Medulla oblongata (tissue), 1 donor: ENCODE results near the gene ARHGEF1.
"Not testable (repeated sequence)": the region's sequence is repeated elsewhere in the genome, so short reads cannot be mapped to it uniquely, and the experiment has no call there.

Experiments used
- DNase-seq: peaks from one replicate; pipeline ENCODE4 v3.0.0-alpha.2; 2015; ENCODE audit errors: extremely low spot score

Gene ARHGEF1

DNA sequence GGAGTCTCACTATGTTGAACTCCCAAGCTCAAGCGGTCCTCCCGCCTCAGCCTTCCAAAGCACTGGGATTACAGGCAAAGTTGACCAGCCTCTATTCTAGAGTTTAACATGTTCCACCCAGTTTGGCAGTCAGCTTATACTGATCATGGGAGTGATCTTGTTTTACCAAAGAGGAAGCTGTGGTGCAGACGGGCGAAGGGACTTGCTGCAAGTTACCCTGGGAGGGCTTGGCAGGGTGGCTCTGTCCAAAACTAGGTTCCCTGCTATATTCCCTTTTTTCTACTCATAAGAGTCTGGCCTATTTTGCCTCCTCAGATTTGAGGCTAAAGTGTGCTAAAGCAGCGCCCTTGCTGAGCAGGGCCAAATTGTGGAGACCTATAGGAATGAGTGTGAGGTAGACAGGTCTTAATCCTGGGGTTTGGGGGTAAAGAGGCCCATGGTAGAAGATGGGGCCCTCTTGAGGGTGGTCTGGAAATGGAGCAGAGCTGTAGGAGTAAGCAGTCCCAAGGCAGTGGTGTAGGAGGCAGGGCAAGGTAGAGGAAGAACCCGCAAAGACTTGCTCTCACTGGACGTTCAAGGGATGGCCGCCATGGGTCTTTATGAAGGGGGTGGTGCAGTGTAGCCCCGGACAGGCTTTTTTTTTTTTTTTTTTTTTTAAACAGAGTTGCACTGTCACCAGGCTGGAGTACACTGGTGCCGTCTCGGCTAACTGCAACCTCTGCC, 19.6 kb upstream of the ARHGEF1 start:
- peak; percentile 38 for DNase-seq

DNA sequence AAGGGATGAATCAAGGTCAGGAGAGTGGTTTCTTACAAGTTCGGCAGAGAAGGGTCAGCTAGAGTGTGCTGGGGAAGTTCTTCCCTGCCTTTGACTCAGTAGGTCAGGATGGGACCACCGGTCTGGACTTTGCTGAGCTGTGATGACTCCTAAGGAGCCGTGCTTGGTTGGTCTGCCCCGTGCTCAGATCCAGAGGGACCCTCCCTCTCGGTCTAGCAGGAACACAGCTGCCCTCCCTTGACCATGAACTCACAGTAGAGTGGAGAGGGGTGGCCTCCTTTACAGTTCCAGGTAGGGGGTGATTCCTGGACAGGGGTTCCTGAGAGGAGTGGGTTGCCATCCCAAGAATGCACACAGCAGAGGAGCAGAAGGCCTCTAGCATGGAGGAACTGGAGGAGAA, 18.6 kb upstream of the ARHGEF1 start:
- DNase-seq, result no peak

DNA sequence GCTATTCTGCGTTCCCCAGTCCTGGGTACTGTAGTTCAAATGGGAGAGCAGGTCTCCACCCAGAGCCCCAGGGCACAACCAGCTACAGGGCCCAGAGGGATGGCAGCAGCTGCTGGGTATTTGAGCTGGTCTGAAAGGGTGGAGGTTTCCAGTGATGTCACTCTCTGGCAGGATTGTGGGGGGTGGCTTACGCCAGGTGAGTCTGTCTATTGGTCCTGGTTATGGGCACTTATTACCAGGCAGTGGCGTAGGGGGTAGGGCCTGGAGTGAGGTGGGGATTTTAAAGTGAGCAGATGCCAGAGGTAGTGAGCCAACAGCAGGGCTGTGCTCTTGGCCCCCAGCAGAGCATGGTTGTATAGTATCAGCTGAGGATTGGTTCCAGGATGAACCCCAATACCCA, 16.7 kb upstream of the ARHGEF1 start:
- no peak for DNase-seq

DNA sequence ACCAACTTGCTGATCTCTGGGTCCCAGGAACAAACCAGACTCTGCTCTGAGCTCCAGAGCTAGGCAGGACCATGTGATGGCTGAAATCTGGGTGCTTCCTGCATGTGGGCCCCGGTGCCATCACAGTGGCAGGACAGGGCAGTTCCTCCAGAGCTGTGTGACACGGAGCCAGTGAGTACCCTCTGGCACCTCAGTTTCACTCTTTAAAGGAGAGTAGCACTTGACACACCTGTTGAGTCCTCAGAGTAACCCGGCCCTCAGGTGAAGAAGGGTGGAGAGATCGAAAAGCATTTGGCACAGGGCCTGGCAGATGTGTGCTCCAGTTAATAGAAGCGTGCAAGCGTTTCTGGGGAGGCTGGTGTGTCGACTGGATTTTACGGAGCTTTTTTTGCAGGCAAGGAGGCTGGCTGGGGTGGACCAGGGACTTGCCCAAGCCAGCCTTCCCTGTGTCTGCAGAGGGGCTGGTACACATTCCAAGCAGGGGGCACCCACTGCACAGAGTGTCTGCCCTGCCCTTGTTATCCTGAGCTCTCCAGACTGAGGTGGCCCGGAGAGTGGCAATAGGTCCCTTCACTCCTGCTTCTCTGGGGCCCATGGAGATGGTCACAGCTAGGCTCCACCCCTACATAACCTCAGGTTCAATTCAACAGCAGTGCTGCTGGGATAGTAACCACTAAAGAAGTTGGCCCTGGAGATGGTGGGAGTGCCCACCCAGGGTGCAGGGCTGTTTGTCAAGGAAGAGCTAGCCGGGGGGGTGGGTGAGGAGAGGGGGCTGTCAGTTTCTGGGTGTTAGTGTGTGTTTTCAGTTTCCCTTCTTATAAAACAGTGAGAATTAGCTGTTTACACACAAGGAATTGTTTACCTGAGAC, 14.6 kb upstream of the ARHGEF1 start:
- no peak for DNase-seq

DNA sequence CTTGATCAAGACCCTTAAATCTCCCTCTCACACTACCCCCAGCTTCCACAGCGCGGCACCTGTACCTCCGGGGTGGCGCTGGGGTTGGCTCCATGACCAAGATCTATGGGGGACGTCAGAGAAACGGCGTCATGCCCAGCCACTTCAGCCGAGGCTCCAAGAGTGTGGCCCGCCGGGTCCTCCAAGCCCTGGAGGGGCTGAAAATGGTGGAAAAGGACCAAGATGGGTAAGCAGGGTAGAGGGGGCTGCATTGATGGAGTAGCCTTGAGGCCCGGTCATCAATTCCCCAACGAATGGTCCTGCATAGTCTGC, 14.0 kb upstream of the ARHGEF1 start:
- DNase-seq, result no peak

DNA sequence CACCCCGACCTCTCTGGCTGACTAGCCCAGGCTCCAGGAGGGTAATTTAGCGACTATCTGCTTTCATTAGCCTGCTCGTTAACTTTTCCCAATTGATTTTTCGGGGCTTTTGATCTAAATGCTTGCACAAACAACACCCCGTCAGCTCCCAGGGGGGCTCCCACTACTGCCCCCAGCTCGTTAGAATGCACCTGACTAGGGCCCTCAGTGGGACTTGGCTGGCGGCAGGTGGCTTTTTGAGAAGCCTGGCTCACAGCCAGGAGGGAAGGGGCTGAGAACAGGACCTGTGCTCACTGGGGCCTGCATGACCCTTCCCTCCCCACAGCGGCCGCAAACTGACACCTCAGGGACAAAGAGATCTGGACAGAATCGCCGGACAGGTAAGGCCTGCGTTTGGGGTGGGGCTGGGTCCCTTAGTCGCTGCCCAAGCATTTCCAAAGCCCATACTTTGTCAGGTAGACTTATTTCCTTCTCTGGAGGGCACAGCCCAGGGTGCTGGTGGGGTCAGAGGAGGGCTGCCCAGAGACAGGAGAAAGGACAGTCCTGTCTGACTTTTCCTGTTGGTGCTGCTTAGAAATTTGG, 13.5 kb upstream of the ARHGEF1 start:
- no peak for DNase-seq

DNA sequence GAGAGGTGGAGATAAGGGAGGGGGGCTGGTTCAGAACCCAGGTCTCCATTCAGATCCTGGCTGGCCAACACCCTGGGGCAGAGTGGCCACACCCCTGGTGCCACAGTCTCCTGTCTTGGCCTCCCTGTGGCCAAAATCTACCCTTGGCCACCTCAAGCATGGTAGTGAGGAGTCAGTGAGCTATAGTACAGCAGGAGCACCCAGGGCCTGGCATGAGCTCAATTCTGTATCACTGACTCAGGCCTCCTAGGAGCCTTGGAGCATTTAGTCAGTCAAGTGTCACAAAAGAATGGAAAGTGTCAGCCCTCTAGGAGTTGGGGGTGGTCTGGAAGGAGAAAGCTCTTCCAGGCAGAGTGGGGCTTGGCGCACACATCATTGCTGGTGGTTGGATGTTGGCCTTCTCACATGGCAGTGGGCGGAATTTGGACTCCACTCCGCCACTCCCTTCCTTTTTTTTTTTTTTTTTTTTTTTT, 12.5 kb upstream of the ARHGEF1 start:
- no peak for DNase-seq

DNA sequence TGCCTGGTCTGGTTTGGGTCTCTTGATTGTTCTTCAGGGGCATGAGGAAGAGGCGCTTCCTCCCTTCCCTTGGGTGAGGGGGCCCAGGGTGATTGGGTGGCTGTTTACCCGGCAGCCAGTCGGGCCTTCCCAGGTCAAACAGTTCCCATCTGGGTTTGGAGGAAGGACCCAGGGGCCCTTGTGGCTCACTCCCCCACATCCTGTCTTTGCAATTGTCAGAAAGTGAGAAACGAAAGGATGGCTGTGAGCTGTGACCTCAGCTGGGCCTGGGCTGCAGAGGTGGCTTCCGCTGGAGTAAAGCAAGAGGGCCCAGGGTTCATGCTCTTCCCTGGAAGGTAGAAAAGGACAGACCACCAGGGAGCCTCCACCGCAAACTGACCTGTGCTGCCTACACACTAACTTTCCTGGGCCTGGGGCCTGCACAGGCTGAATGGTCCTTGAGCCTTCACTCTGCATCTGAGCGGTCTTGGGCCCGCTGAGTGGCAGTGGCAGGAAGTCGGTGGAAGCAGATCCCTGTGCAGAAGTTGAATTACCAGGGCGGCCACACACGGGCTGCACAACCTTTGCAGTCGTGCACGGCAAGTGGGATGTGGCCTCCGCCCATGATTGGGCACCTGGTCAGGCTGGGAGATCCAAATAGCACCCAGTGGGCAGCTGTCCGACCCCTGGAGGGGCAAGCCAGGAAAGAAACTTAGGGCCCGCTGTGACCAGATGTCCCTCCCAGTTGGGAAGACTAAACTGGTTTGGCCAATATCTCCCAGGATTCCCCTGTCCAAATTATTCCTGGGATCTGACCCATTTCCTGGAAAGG, 11.2 kb upstream of the ARHGEF1 start:
- DNase-seq, result peak; percentile 54

DNA sequence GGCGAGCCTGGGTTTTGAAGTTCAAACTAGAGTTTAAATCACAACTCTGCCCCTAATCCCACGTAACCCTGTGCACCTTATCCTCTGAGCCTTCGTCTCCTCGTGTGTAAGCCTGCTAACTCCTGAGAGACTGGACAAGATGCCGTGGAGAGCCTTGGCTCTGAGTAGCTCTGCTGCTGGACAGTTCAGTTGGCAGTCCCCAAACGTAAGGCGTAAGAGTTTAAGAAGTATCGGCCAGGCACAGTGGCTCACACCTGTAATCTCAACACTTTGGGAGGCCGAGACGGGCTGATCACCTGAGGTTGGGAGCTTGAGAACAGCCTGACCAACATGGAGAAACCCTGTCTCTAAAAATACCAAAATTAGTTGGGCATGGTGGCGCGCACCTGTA, 10.6 kb upstream of the ARHGEF1 start:
- DNase-seq, result no peak

DNA sequence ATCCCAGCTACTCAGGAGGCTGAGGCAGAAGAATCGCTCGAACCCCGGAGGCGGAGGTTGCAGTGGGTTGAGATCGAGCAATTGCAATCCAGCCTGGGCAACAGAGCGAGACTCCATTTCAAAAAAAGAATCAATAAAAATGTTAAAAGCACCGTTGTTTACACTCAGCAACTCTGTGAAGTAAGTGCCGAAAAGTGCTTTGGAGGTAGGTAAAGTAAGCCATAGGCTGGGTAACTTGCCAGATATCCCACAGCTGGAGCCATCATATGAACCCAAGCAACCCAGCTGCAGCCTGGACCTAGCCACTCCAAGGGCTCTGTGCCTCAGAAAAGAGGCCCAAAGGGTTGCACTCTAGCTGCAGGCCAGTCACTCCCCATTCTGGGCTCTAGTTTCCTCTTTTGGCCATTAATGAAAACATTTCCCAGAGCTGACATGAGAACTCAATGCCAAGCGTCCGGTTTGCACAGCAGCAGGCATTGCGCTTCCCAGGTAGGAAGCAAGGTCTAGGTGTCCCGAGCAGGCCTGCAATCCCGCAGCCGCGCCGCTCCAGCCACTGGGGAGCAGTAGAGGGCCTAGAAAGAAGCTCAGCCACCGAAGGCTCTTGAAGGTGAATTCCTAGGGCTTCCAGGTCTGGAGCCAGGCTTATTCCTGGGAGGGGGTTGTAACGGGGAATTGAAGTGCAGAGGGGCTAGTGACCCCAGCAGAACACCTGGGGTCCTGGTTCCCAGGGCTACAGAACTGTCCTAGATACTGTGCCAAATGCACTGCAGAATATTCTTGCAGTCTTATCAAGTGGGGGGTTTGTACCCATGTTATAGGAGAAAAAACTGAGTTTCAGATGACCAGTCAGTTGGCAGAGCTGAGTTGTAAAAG, 10.0 kb upstream of the ARHGEF1 start:
- DNase-seq, result no peak

DNA sequence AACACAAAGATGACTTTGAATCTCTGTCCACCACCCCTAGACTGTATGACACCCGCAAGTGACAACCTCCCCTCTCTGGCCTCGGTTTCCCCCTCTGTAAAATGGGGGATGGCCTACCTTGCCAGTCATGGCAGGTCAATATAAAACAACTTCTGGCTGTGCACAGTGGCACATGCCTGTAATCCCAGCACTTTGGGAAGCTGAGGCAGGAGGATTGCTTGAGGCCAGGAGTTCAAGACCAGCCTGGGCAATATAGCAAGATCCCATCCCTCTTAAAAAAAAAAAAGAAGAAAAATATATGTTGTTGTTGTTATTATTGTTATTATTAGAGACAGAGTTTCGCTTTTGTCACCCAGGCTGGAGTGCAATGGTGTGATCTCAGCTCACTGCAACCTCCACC, 7.0 kb upstream of the ARHGEF1 start:
- not testable (repeated sequence) for DNase-seq

DNA sequence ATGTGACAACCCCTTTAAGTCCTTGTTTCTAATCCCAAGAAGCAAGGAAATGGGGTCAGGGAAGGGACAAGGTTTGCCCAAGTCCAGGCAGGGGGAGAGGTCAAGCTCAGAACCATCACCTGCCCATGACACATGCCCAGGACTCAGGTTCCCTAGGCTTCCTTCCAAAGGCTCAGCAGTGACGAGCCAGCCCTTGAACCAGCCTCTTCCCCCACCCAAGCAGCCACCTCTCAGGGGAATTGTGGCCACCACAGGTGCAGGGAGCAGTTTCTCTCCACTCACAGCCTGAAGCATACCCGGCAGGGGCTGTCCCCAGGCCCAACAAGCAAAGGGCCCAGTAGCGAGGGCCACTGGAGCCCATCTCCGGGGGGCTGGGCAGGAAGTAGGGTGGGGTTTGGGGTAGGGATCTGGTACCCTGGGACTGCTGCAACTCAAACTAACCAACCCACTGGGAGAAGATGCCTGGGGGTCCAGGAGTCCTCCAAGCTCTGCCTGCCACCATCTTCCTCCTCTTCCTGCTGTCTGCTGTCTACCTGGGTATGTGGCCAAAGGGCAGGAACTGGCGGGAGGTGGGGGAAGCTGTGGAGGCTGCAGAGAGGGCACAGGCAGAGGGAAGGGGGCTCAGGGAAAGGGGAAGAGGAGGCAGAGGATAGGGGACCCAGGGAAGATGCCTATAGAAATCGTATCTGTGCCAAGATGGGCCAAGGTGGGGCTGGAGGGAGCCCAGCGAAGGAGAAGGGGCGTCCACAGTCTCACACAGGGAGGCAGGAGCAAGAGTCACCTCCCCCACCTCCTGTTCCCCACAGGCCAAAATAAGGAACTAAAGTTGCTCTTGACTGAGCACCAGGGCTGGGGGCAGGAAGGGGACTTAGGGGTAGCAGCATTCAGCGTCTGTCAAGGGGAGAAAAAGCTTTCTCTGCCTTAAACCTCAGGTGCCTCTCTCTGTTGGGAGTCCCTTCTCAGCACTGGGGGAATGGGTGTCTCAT, 5.8 kb upstream of the ARHGEF1 start, which contains the start of gene CD79A:
Gene CD79A, plus strand, starts transcription at position 433 of the 986 bp plus-strand sequence. Its CDS starts 26 bp downstream, at position 459.
- DNase-seq, result no peak

DNA sequence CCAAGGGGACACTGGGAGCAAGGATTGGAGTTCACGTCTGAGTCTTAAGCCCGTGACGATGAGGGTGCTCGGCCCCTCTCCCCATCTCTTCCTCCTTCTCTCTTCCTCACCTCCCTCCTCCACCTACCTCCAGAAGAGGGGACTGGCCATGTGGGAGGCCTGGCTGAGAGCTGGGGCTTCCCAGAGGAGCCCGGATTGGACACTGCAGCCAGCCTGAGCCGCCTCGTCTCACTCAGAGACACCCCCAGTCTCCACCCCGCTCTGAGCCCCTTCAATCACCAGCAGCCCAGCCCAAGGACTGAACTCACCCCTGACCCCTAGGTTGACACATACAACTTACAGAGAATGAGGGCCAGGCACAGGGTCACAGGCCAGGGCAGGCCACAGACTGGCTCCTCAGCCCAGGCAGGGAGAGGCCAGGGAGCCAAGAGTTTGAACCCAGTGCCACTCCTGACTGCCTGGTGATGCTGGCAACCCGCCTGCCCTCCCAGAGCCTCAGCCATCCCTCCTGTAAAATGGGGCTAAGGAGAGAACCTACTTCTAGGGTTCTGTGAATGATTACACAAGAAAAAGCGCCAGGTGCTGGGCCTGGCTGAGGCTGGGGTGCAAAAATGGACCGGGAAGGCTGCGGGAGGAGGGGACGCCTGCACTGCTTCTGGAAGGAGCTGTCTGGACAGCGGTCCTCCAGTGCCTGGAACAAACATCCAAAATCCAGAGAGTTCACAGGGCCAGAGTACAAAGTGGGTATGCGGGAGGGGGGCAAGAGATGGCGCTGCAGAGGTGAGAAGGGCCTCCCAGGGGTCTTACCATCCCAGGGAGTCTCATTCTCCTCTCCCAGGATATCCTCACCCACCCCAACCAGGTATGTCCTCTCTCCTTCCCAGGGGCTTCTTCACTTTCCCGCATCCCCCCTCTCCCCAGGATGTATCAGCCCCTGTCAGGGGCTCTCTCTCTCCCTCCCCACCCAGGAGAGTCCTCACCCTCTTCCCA, 4.8 kb upstream of the ARHGEF1 start:
- DNase-seq, result no peak

DNA sequence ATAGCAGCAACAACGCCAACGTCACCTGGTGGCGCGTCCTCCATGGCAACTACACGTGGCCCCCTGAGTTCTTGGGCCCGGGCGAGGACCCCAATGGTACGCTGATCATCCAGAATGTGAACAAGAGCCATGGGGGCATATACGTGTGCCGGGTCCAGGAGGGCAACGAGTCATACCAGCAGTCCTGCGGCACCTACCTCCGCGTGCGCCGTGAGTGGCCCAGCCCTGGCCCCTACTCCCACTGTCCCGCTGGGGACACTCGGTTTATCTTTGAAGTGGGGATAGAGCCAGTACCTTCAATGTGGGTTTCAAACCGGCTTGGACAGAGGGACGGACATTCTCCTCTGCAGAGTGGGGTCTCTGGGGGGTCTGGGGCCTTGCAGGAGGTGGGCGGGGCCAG, 3.9 kb upstream of the ARHGEF1 start:
- DNase-seq, result no peak

DNA sequence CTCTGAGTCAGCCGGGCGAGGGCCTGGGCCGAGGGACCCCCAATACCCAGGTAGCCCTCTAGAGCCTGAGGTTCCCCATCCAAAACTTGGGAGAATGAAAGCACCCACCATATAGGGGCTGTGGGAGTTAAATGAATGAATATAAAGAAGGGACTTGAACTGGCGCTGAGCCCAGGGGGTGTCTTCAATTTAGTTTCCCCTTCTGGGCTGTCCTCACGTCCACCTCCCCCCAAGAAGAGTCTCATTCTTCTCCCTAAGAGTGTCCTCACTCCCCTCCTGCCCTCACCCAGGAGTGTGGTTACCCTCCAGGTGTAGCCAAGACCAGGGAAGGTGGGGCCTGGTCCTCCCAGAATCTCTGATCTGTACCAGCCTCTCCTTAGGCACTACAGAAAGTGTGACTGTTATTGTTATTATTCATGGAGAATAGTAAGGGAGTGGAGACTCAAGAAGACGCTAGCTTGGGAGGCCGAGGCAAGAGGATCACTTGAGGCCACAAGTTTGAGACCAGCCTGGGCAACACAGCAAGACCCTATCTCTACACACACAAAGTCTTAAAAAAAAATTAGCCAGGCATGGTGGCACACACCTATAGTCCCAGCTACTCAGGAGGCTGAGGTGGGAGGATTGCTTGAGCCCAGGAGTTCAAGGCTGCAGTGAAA, 3.2 kb upstream of the ARHGEF1 start:
- no peak for DNase-seq

DNA sequence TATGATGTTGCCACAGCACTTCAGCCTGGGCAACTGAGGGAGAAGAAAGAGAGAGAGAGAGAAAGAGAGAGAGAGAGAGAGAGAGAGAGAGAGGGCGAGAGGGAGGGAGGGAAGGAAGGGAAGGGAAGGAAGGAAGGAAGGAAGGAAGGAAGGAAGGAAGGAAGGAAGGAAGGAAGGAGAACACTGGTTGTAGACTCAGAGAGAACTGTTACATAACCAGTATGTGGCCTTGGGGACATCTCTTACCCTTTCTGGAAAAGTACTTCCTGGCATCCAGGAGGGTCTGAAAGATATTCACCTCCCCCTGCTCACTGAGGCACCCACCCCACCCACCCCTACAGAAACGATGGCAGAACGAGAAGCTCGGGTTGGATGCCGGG, 2.7 kb upstream of the ARHGEF1 start:
- DNase-seq, result no peak

DNA sequence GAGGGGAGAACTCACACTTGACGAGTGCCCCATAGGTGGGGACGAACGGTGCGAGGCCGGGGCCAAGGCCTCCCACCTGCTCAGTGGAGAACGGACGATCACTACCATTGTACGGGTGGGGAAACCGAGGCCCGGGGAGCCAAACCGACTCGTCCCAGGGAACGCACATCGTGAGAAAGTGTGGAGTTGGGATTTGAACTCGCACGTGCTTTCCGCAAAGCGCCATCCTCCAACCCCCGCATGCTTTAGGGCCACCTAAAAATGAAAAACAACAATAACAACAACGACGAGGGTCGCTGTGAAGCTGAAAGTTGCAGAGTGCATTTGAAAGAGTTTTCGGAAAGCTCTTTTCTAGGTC, 458 bp downstream of the ARHGEF1 start:
- DNase-seq, result no peak
